Cardiac fibroblast (primary cell): Measurements from ENCODE around the gene ABHD2.
"Not testable (repeated sequence)": the region's sequence is repeated elsewhere in the genome, so short reads cannot be mapped to it uniquely, and the experiment has no call there.

Experiments used
- DNase-seq, 2 donors: peaks; one replicate each; pipeline versions ENCODE4 v3.0.0 to v3.0.0-alpha.2; 2010; ENCODE audit warnings: low read depth in 2 of 2
- H3K4me3 ChIP-seq, 2 donors: replicated peaks in 1 of 2; 1 replicate in 1 of 2; 2 replicates in 1 of 2; pipeline ENCODE4 v1.5.1; 2011; ENCODE audit warnings: low read depth in 2 of 2, low read length in 2 of 2, mild to moderate bottlenecking in 2 of 2, moderate library complexity in 1 of 2
- TF ChIP-seq, protein P1 (sequence below): IDR thresholded peaks from one replicate; pipeline ENCODE4 v1.5.1; 2011; ENCODE audit warnings: low read depth, mild to moderate bottlenecking, low read length, inconsistent platforms

ABHD2 gene

DNA sequence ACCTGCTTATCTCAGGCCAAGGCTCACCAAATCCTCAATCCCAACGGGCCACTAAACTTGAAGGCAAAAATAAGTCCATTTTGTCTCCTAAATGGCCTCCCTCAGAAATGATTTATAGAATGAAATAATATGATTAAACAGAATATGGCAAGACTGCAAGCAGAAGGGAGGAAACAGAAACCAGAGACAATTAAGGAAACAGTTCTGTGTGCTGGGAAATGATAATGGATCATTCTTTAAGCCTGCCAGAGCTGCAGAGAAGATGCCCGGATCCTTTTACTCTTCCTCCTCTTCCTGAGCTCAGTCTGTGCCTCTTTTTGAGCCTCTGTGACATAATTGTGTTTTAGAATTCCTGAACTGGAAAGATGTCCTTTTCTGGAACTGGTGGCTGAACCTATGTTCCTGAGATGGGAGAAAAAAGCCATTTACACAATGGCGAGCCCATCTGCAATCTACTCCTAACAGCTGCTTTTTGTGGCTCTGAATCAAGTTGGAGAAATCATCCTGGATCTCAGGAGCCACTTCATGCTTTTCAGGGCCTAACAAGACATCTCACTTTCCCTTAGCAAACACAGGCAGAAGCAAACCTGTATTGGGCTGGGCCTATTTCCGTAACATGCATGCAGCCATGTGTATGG lies 2.8 kb upstream of the ABHD2 start:
- H3K4me3 ChIP-seq: no peak overlapping the region

DNA sequence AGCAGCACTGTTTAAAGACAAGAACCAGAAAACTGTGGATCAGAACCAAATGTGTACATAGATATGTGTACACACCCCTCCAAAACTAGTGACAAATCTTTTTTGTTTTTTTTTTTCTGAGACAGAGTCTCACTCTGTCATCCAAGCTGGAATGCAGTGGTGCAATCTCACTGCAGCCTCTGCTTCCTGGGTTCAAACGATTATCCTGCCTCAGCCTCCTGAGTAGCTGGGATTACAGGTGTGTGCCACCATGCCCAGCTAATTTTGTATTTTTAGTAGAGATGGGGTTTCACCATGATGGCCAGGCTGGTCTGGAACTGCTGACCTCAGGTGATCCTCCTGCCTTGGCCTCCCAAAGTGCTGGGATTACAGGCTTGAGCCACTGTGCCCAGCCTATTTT lies 2.3 kb upstream of the ABHD2 start:
- DNase-seq, H3K4me3 ChIP-seq: not testable (repeated sequence)

More for the DNA sequence above, 2.8 kb upstream of the ABHD2 start:
- TF ChIP-seq, protein P1, sequence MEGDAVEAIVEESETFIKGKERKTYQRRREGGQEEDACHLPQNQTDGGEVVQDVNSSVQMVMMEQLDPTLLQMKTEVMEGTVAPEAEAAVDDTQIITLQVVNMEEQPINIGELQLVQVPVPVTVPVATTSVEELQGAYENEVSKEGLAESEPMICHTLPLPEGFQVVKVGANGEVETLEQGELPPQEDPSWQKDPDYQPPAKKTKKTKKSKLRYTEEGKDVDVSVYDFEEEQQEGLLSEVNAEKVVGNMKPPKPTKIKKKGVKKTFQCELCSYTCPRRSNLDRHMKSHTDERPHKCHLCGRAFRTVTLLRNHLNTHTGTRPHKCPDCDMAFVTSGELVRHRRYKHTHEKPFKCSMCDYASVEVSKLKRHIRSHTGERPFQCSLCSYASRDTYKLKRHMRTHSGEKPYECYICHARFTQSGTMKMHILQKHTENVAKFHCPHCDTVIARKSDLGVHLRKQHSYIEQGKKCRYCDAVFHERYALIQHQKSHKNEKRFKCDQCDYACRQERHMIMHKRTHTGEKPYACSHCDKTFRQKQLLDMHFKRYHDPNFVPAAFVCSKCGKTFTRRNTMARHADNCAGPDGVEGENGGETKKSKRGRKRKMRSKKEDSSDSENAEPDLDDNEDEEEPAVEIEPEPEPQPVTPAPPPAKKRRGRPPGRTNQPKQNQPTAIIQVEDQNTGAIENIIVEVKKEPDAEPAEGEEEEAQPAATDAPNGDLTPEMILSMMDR: no peak
- no peak for DNase-seq

DNA sequence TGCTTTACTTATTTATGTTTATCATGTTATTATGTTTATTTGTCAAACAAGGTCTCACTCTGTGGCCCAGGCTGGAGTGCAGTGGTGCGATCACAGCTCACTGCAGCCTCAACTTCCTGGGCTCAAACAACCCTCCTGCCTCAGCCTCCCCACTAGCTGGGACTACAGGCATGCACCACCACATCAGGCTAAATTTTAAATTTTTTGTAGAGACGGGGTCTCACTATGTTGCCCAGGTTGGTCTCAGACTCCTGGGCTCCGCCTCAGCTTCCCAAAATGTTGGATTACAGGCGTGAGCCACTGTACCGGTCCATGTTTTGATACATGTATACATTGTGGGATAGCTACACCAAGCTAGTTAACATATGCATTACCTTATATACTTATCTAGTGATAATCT lies 1.9 kb upstream of the ABHD2 start:
- not testable (repeated sequence) for DNase-seq, H3K4me3 ChIP-seq

DNA sequence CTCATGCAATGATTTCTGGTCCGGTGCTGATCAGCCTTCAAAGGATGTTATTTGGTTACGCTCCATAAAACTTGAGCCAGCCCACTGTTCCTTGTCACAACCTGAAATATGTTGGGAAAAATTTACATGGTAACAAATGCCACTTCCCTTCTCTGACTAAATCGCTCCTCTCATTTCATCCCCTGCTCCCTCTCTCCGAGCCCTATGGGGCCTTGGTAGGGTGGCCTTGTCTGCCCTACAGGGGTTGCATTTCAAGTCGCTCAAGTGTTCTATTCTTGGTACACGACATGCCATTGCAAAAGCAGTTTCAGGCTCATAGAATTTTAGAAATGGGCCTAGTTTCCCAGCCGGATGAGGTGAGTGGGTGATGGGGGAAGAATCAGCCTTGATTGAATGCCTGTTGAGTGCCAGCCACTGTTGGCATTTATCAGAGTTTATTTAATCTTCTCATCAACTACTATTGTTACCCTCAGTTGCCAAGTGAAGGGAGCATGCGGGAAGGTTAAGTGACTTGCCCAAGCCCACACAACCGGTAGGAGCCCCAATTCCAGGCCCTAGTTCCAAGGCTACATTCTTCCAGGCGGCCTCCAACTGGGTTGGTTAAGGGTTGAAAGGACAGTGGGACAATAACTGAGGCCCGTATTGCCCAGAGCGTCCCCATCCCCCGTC lies 961 bp upstream of the ABHD2 start:
- TF ChIP-seq, protein P1: no peak
- DNase-seq: no peak
- peak overlapping the region in 1 of 2 donors; percentile 37 for H3K4me3 ChIP-seq

DNA sequence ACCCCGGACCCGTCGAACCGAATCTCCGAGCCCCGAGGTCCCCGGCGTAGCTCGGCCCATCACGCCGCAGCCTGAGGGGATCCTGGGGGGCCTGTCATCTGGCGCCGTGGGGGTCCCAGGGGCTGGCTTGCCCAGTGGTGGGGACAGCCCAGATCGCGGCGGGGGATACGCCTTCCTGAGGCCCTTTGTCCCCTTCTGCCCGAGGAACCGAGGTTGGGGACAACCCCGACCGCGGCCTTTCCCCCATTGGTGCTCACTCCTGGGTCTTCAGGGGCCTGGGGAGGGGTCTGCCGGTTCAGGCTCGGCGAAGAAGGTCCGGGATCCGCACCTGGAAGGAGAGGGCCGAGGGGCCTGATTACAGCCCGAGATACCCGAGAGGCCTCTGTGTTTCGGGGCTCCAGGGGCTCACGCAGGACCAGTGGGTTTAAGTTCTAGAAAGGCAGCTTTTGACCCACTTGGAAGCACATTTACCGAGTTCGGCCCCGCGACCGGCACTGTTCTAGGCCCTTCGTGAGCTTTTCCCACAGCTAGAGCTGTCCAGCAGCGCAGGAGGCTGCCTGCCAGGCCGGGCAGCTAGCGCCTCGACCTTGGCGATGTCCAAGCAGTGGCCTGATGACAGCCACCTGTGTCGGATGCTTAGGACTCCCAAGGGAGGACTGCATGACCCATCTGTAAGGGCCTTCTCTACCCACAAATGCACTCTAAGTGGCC lies 504 bp downstream of the ABHD2 start:
- TF ChIP-seq, protein P1: no peak
- peak in 1 of 2 donors; percentile 43 for DNase-seq
- peak overlapping the region; percentile 89 to 93 for H3K4me3 ChIP-seq

DNA sequence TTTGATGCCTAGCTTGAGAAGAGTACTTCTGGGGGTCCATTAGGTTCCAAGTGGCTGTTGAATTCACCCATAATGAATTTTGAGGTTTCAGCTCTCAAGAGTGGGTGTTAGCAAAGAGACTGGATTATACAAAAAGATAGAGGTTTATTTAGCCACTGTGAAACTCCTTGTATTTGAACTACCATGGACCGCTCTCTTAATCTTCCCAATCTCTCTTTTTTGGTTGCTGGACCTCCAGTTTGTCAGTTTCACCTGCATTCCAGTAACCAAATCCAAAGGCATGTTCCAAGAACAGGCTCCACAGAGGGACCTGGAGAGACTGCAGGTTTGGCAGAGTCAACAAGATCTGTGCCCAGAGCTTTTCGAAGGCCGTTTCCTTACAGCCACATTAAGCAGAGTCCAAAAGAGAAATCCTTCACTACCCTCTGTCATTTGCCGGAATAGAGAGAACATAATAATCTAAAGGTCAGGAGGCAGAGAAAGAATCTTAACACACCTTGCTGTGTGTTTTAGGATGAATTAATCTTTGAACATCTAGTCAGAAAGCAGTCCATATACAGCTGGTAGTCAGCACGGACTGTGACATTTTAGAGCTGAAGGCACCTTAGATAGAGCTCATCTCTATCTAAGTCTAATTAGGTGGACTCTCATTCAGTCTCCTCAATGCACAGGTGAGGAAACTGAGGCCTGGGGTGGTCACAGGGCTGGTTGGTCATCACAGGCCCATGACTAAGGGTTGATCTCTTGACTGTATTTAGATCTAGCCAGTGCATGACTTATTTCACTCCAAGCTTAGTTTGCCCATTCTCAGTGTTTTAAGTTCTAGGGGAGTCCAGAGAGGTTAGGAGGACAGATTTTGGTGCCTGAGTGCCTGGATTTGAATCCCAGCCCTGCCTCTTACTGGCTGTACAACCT lies 1.3 kb downstream of the ABHD2 start:
- no peak for DNase-seq
- H3K4me3 ChIP-seq: peak overlapping the region; percentile 89 to 93
- TF ChIP-seq, protein P1: no peak

DNA sequence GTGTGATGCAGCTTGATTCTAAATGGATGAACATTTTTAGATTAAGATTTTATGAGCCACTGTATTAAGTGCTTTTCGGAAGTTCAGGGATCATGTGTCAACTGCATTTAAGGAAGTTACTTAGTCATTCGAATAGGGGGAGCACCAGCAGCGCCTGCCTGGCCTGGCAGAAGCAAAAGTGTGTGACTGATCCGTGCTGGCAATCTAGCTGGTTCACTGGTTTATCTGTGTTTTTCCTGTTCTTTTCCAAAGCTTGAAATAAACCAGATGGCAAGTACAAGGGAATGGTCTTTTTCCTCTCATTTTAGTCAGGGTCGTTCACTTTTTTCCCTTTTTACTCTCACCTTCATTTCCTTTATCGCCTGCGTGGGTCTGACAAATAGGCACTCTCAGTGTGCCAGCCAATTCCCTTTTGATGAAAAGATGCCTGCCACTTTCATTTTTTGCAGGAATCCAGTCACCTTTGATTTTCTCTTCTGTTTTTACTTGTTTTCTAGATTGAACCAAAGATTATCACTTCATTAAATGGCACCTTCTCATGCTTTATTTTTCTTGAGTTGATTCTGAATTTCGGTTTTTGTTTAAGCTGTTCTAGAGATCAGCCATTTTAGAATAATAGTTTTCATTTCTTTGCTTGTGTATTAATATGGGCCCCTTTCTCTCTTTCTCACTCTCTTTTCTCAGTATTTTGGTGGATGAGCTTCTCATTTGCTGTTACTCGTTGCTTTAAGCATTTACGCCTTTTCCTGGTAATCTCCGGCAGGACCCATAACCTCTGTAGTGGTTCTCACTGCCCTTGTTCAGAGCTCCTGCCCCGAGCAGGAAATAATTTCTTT lies 2.8 kb downstream of the ABHD2 start:
- TF ChIP-seq, protein P1: no peak
- DNase-seq: peak; percentile 85 to 89
- peak overlapping the region; percentile 12 to 43 for H3K4me3 ChIP-seq
